PC-3 (cell line): ENCODE measurements around the gene ASF1A. TPM values are rescaled to one million over a fixed set of nuclear protein-coding genes. Genes with fewer than 3 reads are reported as not detected.

ENCODE experiments used
- ATAC-seq: fragments of 200-7000 bp; cut with Tn5 transposase; 2 replicates; pipeline ENCODE4 v1.9.1; 2020; ENCODE audit warnings: mild to moderate bottlenecking, moderate library complexity
- BruUV-seq: library from RNA; stranded (reverse); fragments of 400-500 nt; replicated peaks from 2 replicates; lab custom pipeline; 2021; lab: Mats Ljungman, UMichigan
- CTCF ChIA-PET: fragments of 300-600 bp; sonication (Branson Sonifier 250); formaldehyde crosslinking; loops from one replicate; lab custom pipeline; 2022; ENCODE audit warnings: antibody characterized with exemption; lab: Charles Lee
- POLR2A ChIA-PET: fragments of 300-600 bp; sonication (Branson Sonifier 250); formaldehyde crosslinking; loops from one replicate; lab custom pipeline; 2022; ENCODE audit warnings: antibody characterized with exemption; ENCODE audit not compliant: unreplicated experiment; lab: Charles Lee
- DNase-seq: peaks from one replicate; pipeline ENCODE4 v3.0.0-alpha.2; 2015
- H2AFZ ChIP-seq: fragments of 300-600 bp; sonication (generic); 2 replicates; pipeline ENCODE4 v1.6.0; 2016; ENCODE audit warnings: antibody characterized with exemption, low read length
- H3F3A ChIP-seq: fragments of 300-600 bp; sonication (generic); one replicate; pipeline ENCODE4 v1.6.0; 2017; ENCODE audit warnings: antibody characterized with exemption, low read length, control low read depth, mild to moderate bottlenecking; ENCODE audit not compliant: unreplicated experiment
- H3K27ac ChIP-seq: fragments of 300-600 bp; sonication (generic); 2 replicates; pipeline ENCODE4 v1.5.1; 2016; ENCODE audit warnings: mild to moderate bottlenecking, low read length
- H3K27me3 ChIP-seq: fragments of 300-600 bp; sonication (generic); 2 replicates; pipeline ENCODE4 v1.6.1; 2016; ENCODE audit warnings: low read length, mixed read lengths
- H3K36me3 ChIP-seq: fragments of 300-600 bp; sonication (generic); 2 replicates; pipeline ENCODE4 v1.6.1; 2016; ENCODE audit warnings: low read depth, mixed run types, low read length, mixed read lengths
- H3K4me1 ChIP-seq: fragments of 300-600 bp; sonication (generic); 2 replicates; pipeline ENCODE4 v1.5.1; 2016; ENCODE audit warnings: low read length; ENCODE audit not compliant: insufficient read depth
- H3K4me2 ChIP-seq: fragments of 300-600 bp; sonication (generic); 2 replicates; pipeline ENCODE4 v1.6.0; 2016; ENCODE audit warnings: low read length
- H3K4me3 ChIP-seq: fragments of 300-600 bp; sonication (generic); 2 replicates; pipeline ENCODE4 v1.5.1; 2016; ENCODE audit warnings: mild to moderate bottlenecking, low read length, mixed read lengths
- H3K79me2 ChIP-seq: fragments of 300-600 bp; sonication (generic); 2 replicates; pipeline ENCODE4 v1.6.1; 2017; ENCODE audit warnings: low read length, mixed read lengths
- H3K9ac ChIP-seq: fragments of 300-600 bp; sonication (generic); 2 replicates; pipeline ENCODE4 v1.6.0; 2016; ENCODE audit warnings: mild to moderate bottlenecking, low read length
- H3K9me2 ChIP-seq: fragments of 300-600 bp; sonication (generic); replicated peaks from 2 replicates; pipeline ENCODE4 v1.6.1; 2016; ENCODE audit warnings: mixed run types, low read length, mixed read lengths
- H3K9me3 ChIP-seq: fragments of 300-600 bp; sonication (generic); 2 replicates; pipeline ENCODE4 v1.6.1; 2016; ENCODE audit warnings: low read length, mixed read lengths
- H4K20me1 ChIP-seq: fragments of 300-600 bp; sonication (generic); 2 replicates; pipeline ENCODE4 v1.6.1; 2016; ENCODE audit warnings: low read length, mixed read lengths
- EZH2 ChIP-seq: fragments of 300-600 bp; sonication (generic); IDR thresholded peaks from one replicate; pipeline ENCODE4 v1.6.1; 2017; ENCODE audit warnings: antibody characterized with exemption, mild to moderate bottlenecking, low read length; ENCODE audit not compliant: unreplicated experiment
- EZH2phosphoT487 ChIP-seq: fragments of 300-600 bp; sonication (generic); IDR thresholded peaks from 2 replicates; pipeline ENCODE4 v1.6.1; 2018; ENCODE audit warnings: mild to moderate bottlenecking, antibody characterized with exemption, low read length, borderline replicate concordance
- intact Hi-C: fragments of 100-400 bp; cut with micrococcal nuclease; formaldehyde crosslinking; loops from 2 replicates; pipeline ENCODE4 v1.9.0; 2023
- total RNA-seq: library from RNA; depleted of rRNA; stranded (reverse); fragments of >200 nt; gene quantifications from 2 replicates; pipeline ENCODE4 v1.2.3, GENCODE V29; 2014
- TF ChIP-seq, protein P1 (sequence below): fragments of 300-600 bp; sonication (generic); conservative IDR thresholded peaks from 2 replicates; pipeline ENCODE4 v1.5.1; 2017; ENCODE audit warnings: antibody characterized with exemption, low read depth, mild to moderate bottlenecking, low read length

Gene ASF1A
- total RNA-seq, 1 experiment from 2014 or later: 25.0 TPM

DNA sequence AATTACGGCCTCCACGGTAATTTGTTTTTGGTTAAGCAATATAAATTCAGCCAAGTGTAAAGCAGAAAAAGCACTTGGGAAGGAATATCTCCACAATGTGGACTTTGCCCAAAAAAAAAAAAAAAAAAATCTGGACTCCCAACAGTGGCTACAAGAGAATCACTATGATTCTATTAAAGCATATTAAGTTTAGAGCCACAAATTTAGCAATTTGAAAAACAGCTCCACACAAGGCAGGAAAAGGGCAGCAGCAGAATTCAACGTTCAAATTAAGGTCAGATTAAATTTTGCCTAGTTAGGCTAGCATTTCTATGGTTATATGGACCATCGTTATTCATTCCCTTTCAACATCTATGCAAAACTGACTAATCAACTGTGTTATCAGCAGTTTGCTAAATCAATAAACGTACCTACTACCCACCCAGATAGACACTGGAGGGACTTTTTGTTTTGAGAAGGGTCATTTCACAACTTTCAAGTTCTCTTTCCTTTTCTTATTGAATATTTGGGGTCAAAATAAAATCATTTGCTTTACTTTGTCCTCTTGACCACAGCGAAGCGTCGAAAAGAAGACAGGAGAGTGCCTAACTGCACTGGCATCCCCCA is 40.0 kb downstream of the ASF1A start:
- Histone ChIP-seq H3K27ac (no peak overlapping the region), H3K9ac (no peak overlapping the region)
- TF ChIP-seq, protein P1, sequence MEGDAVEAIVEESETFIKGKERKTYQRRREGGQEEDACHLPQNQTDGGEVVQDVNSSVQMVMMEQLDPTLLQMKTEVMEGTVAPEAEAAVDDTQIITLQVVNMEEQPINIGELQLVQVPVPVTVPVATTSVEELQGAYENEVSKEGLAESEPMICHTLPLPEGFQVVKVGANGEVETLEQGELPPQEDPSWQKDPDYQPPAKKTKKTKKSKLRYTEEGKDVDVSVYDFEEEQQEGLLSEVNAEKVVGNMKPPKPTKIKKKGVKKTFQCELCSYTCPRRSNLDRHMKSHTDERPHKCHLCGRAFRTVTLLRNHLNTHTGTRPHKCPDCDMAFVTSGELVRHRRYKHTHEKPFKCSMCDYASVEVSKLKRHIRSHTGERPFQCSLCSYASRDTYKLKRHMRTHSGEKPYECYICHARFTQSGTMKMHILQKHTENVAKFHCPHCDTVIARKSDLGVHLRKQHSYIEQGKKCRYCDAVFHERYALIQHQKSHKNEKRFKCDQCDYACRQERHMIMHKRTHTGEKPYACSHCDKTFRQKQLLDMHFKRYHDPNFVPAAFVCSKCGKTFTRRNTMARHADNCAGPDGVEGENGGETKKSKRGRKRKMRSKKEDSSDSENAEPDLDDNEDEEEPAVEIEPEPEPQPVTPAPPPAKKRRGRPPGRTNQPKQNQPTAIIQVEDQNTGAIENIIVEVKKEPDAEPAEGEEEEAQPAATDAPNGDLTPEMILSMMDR: no peak
- TF ChIP-seq EZH2phosphoT487: no peak
- TF ChIP-seq EZH2: no peak

DNA sequence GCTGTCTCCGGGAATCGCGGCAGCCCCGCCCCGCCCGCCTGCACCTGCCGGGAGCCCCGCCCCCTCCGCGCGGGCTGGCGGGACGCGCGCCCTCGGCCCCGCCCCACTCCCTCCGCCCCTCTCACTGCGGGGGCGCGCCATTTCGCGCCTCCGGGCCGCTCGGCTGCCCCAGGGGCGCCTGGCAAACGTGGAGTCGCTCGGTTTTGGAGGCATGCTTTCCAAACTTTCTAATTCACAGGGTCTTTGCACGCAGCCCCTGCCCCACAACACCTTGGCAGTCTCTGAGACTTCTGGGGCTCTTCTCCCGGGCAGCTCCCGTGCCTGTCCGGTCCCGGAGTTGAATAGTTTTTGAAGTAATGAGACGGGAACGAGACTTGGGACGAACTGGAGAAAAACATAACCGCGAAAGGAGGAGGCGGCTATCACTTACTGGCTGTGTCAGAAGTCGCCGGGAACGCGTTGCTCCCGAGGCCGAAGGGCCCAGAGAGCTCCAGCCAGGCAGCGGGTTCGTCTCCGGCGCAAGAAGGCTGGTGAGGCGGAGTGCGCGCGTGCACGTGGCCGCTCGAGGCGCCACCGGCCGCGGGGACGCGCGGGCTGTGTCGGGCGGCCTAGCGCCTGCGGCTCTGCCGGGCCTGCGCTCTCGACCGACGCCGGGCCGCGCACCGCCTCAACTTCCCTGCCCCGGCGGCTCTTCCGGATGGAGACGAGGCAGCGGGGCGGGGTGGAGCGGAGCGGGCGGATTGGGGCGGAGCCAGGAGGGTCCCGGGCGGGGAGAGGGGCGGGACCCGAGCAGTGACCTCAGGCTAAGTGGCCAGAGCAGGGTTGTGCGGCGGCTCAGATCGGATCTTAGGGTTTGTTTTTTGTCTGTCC is 40.7 kb downstream of the ASF1A start, which contains the start of gene MCM9:
Gene MCM9, minus strand, starts transcription at position 699 of the 870 bp plus-strand sequence. CDS start 3,436 bp downstream, outside the sequence.
- Histone ChIP-seq H3K27me3 (no peaks in the 10 kb centered on the region), H3K9me2 (no peaks in the 10 kb centered on the region), H3K79me2 (peaks cover 36% of the 10 kb centered on the region), H3K4me1 (peaks cover 32% of the 10 kb centered on the region), H3K4me3 (peak within 1 kb of the TSS; percentile 86), H3K36me3 (no peaks in the 10 kb centered on the region; the same call in none of the 2 replicates), H3F3A (no peaks in the 10 kb centered on the region), H3K27ac (peak within 1 kb of the TSS; percentile 53), H4K20me1 (no peaks in the 10 kb centered on the region), H3K9ac (peak within 1 kb of the TSS; percentile 90), H2AFZ (peak within 1 kb of the TSS; percentile 97), H3K9me3 (no peaks in the 10 kb centered on the region), H3K4me2 (peak within 1 kb of the TSS; percentile 92)
- ATAC-seq (peak; percentile 86), DNase-seq (peak; percentile 82)
- BruUV-seq: no TSS peak
- ChIA-PET POLR2A (interaction anchor here (0.6 kb wide), 1 partner anchor 59 kb away, joined by 10 read pairs; no protein-coding TSS in a partner anchor), CTCF (no interaction called here)
- intact Hi-C loops: no loop called here
- TF ChIP-seq EZH2phosphoT487 (no peak), EZH2 (no peak)
- TF ChIP-seq, protein P1: no peak

More for the DNA sequence above, 40.0 kb downstream of the ASF1A start:
- BruUV-seq: TSS peak; percentile 39
- H3K9me2 ChIP-seq: no peaks in the 10 kb centered on the region
- no peaks in the 10 kb centered on the region for H3K27me3 ChIP-seq
- H3K36me3 ChIP-seq: no peaks in the 10 kb centered on the region; the same call in none of the 2 replicates
- H3K9me3 ChIP-seq: no peaks in the 10 kb centered on the region
- peaks cover 36% of the 10 kb centered on the region for H3K79me2 ChIP-seq
- no peaks in the 10 kb centered on the region for H4K20me1 ChIP-seq
- POLR2A ChIA-PET: interaction anchor here (0.6 kb wide), 1 partner anchor 58 kb away, joined by 10 read pairs; no protein-coding TSS in a partner anchor
- DNase-seq: no peak
- peak overlapping the region; percentile 92 for H3K4me2 ChIP-seq
- H3F3A ChIP-seq: no peaks in the 10 kb centered on the region
- H2AFZ ChIP-seq: peak overlapping the region; percentile 30; the same call in 1 of the 2 replicates
- H3K4me1 ChIP-seq: peaks cover 32% of the 10 kb centered on the region
- ATAC-seq: no peak
- CTCF ChIA-PET: no interaction called here
- peak overlapping the region; percentile 86 for H3K4me3 ChIP-seq
- intact Hi-C loops: no loop called here
